GM15510 (cell line): ENCODE results near the gene SLC44A5.

Experiments used
- POLR2A ChIP-seq: IDR thresholded peaks from 3 replicates; pipeline ENCODE4 v1.6.1; 2011; ENCODE audit warnings: borderline replicate concordance; ENCODE audit not compliant: insufficient read length; ENCODE audit errors: extremely low read depth

The SLC44A5 gene

DNA sequence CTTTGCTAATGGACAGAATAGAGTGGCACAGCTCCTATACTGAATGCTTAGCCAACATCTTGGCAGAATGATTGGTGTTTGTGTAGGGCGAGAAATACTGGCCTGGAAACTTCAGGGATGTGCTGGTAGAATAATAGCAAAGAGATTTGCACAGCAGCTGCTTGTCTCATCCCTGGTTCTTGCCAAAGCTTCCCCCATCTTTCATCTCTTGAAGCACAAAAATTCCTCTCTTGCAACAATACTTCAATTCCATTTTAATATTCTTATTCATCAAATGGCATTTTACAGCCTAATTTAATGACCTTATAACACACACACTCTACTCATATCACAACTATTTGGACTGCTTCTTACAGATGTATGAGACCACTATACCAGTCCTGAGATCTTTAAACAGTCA lies 439.0 kb downstream of the SLC44A5 start:
- TF ChIP-seq POLR2A: no peak

GRCh38 chr1:75170981-75171380 lies 439.9 kb downstream of the SLC44A5 start:
- no peak for TF ChIP-seq POLR2A

DNA sequence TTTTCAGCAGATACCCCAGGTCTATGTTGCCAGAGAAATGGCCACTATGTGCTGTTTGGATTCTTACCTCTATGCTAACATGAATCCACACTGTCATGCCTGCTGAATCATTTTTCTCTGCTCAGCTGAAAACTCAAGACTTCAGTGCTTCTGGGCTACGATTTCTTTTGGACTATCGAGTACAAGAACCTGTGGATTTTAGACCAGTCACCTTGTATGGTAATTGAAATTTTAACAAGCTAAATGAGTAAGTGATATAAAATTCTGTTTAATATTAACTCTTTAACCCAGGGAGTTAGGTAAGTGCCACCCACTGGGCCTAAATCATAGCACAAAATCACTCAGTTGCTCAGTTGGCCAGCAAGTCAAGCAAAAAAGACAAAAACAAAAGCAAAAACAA lies 440.9 kb downstream of the SLC44A5 start:
- no peak for TF ChIP-seq POLR2A

GRCh38 chr1:75166821-75167220 lies 444.1 kb downstream of the SLC44A5 start:
- no peak for TF ChIP-seq POLR2A

- TF ChIP-seq POLR2A: no peak
These were observed 445.6 kb downstream of the SLC44A5 start for GRCh38 chr1:75165264-75165663.

GRCh38 chr1:75159154-75159553 lies 451.8 kb downstream of the SLC44A5 start:
- no peak for TF ChIP-seq POLR2A
